Left ventricle myocardium inferior (tissue), 1 donor: ENCODE measurements around the gene CDKN1A. TPM values are rescaled to one million over a fixed set of nuclear protein-coding genes. Genes with fewer than 3 reads are reported as not detected.

Experiments
- DNase-seq: peaks from one replicate; pipeline ENCODE4 v3.0.0-alpha.2; 2020
- H3K27ac ChIP-seq: fragments of 200-600 bp; replicated peaks from 2 replicates; pipeline ENCODE4 v1.8.0; 2021
- H3K27me3 ChIP-seq: fragments of 200-600 bp; 2 replicates; pipeline ENCODE4 v1.8.0; 2021; ENCODE audit warnings: low read depth
- H3K36me3 ChIP-seq: fragments of 200-600 bp; 2 replicates; pipeline ENCODE4 v1.8.0; 2021
- H3K4me1 ChIP-seq: fragments of 200-600 bp; 2 replicates; pipeline ENCODE4 v1.8.0; 2021
- H3K4me3 ChIP-seq: fragments of 200-600 bp; 2 replicates; pipeline ENCODE4 v1.8.0; 2021; ENCODE audit warnings: mild to moderate bottlenecking, moderate library complexity
- H3K9me3 ChIP-seq: fragments of 200-600 bp; replicated peaks from 2 replicates; pipeline ENCODE4 v1.8.0; 2021
- intact Hi-C: fragments of 100-400 bp; cut with micrococcal nuclease; formaldehyde crosslinking; loops from one replicate; pipeline ENCODE4 v1.11.0; 2022
- total RNA-seq: library from RNA; stranded (reverse); fragmentation: NEBNext Ultra II Directional; extraction: Animal tissue kit (Norgen Biotek cat#: 25700); gene quantifications from one replicate; pipeline ENCODE4 v1.2.1, GENCODE V29; 2021
- TF ChIP-seq, protein P1 (sequence below): fragments of 200-600 bp; IDR thresholded peaks from 2 replicates; pipeline ENCODE4 v1.8.0; 2021; ENCODE audit warnings: antibody characterized with exemption, mild to moderate bottlenecking, borderline replicate concordance
- donor health status: DM: no; HTN: yes; CAD: no; lungs with severe emphysema.

Gene CDKN1A
- total RNA-seq, 1 donor from 2014 or later, result 67.2 TPM

DNA sequence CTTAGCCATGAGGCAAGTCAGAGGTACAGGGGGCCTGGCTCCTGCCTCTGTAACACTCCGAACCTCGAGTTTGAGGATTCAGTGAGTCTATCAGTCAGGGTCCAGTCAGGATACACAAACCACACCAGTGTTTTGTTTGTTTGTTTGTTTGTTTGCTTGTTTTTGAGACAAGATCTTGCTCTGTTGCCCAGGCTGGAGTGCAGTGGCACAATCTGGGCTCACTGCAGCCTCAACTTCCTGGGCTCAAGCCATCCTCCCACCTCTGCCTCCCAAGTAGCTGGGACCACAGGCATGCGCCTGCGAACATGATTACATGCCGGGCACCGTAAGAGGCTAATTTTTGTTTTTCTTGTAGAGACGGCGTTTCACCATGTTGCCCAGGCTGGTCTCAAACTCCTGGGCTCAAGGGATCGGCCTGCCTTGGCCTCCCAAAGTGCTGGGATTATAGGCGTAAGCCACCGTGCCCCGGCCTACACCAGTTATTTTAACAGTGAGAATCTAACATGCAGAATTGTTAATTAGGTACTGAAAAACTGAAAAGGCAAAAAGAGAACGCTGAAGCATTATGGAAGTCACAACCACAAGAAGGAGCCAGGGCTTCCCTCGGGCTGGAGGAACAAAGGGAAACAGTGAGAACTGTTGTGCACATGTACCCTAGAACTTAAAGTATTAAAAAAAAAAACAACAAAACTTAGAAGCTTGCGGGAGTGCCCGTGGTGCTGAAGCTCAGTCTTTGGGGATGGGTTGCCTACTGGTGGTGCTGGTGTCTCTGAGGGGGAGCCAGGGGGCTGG is 44.0 kb upstream of the CDKN1A start:
- intact Hi-C loops, result no loop called here
- Histone ChIP-seq H3K4me3 (no peak overlapping the region), H3K27me3 (no peaks in the 10 kb centered on the region), H3K27ac (peak overlapping the region; percentile 66), H3K4me1 (peaks cover 25% of the 10 kb centered on the region), H3K9me3 (no peaks in the 10 kb centered on the region), H3K36me3 (no peaks in the 10 kb centered on the region)
- no peak for DNase-seq
- TF ChIP-seq, protein P1, sequence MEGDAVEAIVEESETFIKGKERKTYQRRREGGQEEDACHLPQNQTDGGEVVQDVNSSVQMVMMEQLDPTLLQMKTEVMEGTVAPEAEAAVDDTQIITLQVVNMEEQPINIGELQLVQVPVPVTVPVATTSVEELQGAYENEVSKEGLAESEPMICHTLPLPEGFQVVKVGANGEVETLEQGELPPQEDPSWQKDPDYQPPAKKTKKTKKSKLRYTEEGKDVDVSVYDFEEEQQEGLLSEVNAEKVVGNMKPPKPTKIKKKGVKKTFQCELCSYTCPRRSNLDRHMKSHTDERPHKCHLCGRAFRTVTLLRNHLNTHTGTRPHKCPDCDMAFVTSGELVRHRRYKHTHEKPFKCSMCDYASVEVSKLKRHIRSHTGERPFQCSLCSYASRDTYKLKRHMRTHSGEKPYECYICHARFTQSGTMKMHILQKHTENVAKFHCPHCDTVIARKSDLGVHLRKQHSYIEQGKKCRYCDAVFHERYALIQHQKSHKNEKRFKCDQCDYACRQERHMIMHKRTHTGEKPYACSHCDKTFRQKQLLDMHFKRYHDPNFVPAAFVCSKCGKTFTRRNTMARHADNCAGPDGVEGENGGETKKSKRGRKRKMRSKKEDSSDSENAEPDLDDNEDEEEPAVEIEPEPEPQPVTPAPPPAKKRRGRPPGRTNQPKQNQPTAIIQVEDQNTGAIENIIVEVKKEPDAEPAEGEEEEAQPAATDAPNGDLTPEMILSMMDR, result no peak

DNA sequence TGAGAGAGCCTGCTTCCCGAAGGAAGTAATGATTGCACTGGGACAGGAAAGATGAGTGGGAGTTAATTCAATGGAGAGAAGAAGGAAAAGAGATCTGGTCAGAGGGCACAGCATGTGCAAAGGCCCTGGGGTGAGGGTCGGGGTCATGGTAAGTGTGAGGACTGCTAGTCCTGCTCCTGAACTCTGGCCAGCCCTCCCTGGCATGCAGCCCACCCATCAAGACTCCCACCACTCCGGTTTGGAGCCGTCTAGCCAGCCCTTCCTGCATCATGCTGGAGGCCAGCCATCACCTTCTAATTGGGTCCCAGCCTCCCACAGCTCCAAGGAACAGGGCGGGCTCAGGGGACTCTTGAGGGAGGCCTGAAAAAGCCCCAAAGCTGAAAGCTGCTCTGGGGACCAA is 42.2 kb upstream of the CDKN1A start:
- Histone ChIP-seq H3K27me3 (no peaks in the 10 kb centered on the region), H3K4me1 (peaks cover 23% of the 10 kb centered on the region), H3K36me3 (no peaks in the 10 kb centered on the region), H3K4me3 (no peak overlapping the region), H3K9me3 (no peaks in the 10 kb centered on the region), H3K27ac (no peak overlapping the region)
- DNase-seq, result peak; percentile 51
- intact Hi-C loops, result no loop called here
- TF ChIP-seq, protein P1, result no peak

DNA sequence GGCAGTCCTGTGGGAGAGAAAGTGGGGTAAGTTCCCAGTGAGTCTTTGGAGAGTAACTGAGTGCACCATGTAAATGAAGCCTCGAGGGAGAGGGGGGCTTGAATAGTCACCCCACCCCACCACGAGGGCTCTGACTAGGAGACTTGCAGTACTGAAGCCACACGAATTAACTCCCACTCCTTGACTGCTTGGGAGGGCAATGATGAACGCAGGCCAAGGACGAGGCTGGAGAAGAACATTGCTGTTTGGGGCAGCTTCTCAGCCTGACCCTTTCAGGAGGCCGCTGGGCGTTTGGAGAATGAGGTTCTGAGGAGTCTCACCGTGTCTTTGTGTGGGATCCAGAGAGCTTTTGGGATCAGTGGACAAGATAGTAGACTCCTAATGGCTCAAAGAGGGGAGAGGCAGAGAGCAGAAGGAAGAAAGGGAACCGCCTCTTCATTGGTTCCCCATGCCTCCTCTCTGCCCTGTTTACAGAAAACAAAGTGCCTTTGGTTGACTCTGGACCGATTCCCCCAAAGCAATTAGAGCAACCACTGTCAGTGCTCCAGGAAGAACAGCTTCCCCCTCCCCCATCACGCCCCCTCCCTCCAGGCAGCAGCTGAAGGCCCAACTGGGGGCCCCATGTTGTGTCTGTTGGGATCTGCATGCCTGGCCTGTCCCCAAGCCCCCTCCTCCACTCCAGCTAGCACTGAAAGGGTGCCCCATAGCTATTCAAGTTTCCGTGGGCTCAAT is 41.7 kb upstream of the CDKN1A start:
- no peak overlapping the region for H3K27ac ChIP-seq
- no peak for DNase-seq
- intact Hi-C loops, result no loop called here
- TF ChIP-seq, protein P1, result no peak
- H3K27me3 ChIP-seq, result no peaks in the 10 kb centered on the region
- H3K4me3 ChIP-seq, result no peak overlapping the region
- no peaks in the 10 kb centered on the region for H3K36me3 ChIP-seq
- H3K9me3 ChIP-seq, result no peaks in the 10 kb centered on the region
- H3K4me1 ChIP-seq, result peaks cover 23% of the 10 kb centered on the region

DNA sequence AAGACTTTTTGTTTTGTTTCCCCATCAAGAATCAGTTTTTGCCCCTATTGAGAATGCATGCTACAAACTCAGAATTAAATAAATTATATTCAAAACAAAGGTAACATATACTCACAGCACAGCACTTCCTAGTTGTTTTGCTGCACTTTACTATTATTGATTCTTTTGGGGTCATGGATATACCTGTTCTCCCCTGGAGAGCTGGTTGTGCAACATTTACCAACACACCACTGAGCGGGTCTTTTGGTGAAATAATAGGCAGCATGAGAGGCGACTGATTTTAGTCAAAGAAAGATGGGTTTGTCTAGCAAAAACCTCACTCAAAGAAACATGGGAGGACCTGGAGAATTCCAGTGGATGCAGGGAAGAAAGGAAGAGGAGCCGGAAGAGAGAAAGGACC is 39.9 kb upstream of the CDKN1A start:
- DNase-seq, result no peak
- TF ChIP-seq, protein P1, result no peak
- Histone ChIP-seq H3K27me3 (no peaks in the 10 kb centered on the region), H3K4me3 (no peak overlapping the region), H3K9me3 (no peaks in the 10 kb centered on the region), H3K36me3 (no peaks in the 10 kb centered on the region), H3K4me1 (peaks cover 26% of the 10 kb centered on the region), H3K27ac (no peak overlapping the region)
- intact Hi-C loops, result no loop called here

DNA sequence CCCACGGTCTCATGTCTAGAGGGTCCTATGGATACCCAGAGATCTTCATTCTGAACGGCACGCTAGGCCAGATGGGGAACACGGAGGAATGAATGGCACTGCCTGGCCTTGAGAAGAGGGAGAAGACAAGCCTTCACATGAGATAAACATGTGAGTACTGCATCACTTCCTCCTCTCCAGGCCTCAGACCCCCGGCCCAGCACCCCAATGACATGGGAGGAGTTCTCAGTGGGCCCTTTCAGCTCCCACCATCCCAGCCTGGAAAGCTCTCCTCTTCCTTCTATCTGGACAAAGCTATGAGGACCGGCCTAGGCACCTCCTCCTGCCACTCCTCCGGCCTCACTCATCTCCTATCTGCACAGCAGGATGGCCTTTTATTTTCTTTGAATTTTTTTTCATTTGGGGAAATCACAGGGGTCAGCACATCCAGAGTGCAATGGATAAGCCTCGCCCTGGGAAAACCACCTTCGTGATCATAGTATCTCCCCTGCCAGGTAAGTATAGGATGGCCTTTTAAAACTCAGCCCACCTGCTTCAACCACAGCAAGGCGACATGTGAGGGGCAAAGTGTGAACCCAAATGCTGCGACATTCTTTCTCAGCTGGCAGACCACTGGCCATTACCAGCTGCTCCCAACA is 39.2 kb upstream of the CDKN1A start:
- Histone ChIP-seq H3K36me3 (no peaks in the 10 kb centered on the region), H3K4me1 (peaks cover 23% of the 10 kb centered on the region), H3K27me3 (no peaks in the 10 kb centered on the region), H3K9me3 (no peaks in the 10 kb centered on the region), H3K4me3 (no peak overlapping the region), H3K27ac (no peak overlapping the region)
- intact Hi-C loops, result no loop called here
- DNase-seq, result no peak
- TF ChIP-seq, protein P1, result no peak
